ENCODE results near the gene LMNTD2.

Gene LMNTD2

GRCh38 chr11:567011-567628 lies 6.6 kb upstream of the LMNTD2 start:
- no peak for DNase-seq (ENCODE audit: low spot score)

DNA sequence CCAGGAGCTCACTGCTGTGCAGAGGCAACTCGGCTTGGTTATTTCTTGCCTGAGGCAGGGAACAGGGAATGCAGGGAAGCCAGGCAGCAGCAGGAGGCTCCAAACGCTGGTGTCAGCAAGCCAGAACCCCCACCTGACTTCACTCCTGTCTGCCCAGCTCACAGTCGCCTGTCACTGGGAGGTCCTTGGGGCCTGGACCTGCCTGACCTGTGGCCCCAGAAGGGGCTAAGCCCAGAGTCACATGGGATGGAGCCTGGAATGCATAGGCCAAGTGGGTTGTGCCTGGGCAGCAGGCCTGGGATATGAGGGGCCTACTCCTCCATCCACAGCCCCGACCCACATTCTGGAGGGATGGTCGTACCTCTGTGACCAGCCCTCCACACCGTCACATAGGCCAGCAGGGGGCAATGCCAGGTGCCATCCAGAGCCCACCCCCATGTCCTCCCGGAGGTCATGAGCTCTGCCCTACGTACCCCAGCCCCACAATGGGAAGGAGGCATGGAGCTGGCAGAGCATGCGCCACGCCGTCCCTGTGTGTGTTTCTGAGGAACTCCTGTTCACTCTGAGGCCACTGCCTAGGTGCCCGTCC lies 5.5 kb upstream of the LMNTD2 start:
- DNase-seq (ENCODE audit: low spot score) = no peak

DNA sequence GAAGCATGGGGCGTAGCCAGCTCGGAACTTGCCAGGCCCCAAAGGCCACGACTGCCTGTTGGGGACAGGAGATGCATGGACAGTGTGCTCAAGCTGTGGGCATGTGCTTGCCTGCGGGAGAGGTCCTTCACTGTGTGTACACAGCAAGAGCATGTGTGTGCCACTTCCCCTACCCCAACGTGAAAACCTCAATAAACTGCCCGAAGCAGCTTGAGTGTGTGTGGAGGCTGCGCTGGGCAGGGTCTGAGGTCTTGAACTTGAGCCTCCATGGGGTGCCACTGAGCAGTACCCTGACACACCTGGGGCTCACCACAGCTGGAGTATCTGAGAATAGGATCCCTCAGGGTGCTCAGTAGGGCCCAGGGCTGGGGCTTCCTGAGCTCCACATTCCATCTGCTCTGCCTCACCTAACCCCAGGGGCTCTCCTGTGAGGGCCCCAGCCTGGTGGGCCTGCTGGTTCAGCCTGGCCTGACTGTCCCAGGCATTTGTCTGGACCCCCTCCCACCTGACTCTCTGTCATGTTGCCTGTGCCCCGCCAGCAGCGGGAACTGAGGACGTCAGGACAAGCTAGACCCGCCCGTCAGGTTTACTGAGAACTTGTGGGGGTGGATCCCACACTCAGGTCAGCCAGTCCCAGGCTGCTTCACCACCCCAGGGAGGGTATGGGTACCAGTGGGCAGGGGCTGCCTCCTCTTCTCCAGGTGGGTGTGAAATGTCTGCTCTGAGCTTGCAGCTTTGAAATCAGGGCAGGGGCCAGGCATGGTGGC lies 3.5 kb upstream of the LMNTD2 start:
- DNase-seq (ENCODE audit: low spot score) = no peak

GRCh38 chr11:563066-563811 lies 2.7 kb upstream of the LMNTD2 start:
- DNase-seq (ENCODE audit: low spot score) = no peak

- no peak for DNase-seq (ENCODE audit: low spot score)
Observed at GRCh38 chr11:562046-562645, 1.6 kb upstream of the LMNTD2 start.

DNA sequence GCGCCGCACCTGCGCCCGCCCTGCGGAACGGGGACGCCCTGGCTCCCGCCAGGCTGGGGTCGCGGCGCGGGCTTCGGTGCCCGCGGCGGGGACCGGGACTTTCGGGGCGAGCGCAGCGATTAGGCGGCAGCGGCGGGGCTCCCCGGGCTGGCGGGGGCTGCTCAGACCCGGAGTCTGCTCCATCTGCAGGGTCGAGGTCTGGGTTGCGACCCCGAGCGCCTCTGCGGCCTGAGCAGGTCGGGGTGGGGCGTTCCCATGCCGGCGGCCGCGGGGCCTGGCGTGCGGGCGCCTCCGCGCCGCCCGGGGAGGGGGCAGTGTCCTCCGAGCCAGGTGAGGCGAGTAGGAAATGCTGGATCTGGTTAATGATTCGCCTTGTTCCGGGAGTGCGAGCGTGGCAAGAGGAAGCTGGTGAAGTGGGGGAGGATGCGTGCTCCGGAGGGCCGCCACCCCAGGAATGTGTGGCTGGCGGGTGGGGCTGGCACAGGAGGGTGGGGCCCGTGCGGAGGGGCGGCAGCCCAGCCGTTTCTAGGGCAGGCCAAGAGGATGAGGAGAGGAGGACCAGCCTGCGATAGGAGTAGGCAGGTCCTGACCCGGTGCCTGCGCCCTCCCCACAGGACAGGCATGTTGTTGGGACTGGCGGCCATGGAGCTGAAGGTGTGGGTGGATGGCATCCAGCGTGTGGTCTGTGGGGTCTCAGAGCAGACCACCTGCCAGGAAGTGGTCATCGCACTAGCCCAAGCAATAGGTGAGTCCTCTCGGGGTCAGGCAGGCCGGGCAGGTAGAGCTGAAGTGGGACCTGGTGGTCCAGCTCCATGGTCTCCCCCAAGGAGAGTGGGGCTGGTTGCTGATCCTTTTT lies 838 bp upstream of the LMNTD2 start:
- DNase-seq (ENCODE audit: low spot score) = no peak

DNA sequence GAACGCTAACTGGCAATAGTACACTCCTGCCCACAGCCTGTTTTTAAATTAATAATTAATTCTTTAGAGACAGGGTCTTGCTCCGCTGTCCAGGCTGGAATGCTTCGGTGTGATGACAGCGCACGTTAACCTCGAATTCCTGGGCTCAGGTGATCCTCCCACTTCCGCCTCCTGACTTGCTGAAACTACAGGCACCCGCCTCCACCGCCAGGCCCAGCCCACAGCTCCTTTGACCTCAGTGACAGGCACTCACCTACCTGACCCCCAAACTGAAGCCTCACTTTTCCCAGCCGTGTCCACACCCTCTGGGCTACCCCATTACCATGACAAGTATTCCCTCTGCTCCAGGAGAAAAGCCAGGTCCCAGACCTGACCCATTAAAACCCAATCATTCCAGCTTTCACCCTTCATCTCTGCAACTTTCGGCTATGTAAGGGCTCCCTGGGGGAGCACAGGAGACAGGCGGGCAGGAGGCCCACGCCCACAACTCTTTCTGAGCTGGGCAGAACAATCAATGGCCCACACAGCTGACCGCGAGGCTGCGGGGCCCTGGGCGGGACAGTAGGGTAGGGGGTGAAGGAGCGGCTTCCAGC lies 730 bp downstream of the LMNTD2 start:
- DNase-seq (ENCODE audit: low spot score) = no peak

GRCh38 chr11:559020-559620 lies 1.4 kb downstream of the LMNTD2 start:
- DNase-seq (ENCODE audit: low spot score) = no peak

GRCh38 chr11:558503-558902 lies 2.0 kb downstream of the LMNTD2 start:
- no peak for DNase-seq (ENCODE audit: low spot score)

GRCh38 chr11:557328-558132 lies 3.0 kb downstream of the LMNTD2 start:
- no peak for DNase-seq (ENCODE audit: low spot score)

- no peak for DNase-seq (ENCODE audit: low spot score)
Observed at GRCh38 chr11:556662-557256, 3.8 kb downstream of the LMNTD2 start.

GRCh38 chr11:555780-556661 lies 4.5 kb downstream of the LMNTD2 start:
- no peak for DNase-seq (ENCODE audit: low spot score)

DNA sequence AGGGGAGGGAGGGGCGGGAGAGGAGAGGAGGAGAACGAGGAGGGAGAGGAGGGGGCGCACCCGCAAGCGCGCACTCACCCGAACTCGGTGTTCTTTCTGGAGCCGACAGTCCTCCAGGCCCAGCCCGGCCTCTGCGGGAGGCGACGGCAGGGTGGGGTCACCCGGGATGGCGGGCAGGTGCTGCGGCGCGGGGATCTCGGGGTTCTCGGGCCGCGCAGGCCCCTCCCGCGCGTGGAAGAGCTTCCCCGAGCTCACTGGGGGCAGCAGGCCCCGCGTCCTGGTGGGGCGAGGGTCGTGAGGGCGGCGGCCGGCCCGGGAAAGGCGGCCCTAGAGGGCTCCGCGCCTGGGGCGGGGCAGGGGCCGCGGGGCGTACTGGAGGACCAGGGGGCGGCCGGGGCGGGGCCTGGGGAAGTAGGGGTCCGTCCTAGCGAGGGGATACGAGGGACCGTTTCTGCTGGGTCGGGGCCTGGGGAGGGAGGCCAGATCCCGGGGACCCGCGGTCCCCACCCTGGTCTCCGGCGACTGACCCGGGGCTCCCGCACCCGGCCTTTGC lies 5.2 kb downstream of the LMNTD2 start:
- DNase-seq (ENCODE audit: low spot score) = no peak

DNA sequence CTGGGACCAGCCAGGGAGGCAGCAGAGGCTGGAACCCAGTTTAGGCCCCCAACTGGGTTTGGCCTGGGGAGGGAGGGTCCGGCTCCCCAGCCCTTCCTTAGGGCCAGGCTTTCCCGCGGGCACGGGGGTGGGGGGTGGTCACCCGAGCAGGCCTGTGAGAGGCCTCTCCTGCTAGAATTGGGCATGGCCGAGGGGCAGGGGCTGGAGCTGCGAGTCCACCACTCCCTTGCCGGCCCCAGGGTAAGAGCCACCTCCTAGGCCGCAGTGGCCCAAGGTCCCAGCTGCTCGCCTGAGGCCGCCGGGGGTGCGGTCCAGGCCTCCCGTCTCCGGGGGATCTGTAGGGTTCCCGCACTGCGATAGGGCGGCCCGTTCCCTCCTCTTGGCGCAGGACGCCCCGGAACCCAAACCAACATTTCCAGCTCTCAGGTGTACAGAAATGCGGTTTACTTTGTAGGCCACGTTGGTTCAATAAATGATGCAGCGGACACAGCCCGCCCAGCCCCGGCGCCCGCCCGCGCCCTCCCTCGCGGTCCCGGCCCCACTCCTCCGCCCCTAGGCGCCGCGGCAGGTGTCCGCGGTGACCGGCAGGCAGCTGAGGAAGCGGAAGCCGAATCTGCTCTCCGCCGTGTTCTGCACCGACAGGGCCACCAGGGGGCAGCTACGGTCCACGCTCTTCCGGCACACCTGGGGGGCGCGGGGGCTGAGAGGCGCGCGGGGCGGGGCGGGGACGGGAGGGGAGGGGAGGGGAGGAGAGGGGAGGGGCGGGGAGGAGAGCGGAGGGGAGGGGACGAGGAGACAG lies 5.9 kb downstream of the LMNTD2 start:
- DNase-seq (ENCODE audit: low spot score) = peak; percentile 80

DNA sequence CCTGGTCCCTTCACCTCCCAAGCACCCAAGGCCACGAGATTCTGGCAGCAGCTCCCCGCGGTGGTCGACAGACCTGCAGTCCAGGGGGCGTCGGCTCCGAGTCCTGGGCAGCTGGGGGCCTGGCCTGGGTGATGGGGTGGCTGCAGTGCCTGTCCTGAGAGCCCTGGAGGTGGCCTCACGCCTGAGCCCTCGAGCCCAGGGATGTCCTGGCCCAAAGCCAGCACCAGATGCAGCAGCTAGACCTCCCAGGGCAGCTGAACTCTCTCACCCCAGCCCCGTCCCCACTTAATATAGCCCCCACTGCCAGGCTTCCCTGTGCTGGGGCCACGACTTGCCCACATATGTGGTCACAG lies 6.6 kb downstream of the LMNTD2 start:
- no peak for DNase-seq (ENCODE audit: low spot score)

DNA sequence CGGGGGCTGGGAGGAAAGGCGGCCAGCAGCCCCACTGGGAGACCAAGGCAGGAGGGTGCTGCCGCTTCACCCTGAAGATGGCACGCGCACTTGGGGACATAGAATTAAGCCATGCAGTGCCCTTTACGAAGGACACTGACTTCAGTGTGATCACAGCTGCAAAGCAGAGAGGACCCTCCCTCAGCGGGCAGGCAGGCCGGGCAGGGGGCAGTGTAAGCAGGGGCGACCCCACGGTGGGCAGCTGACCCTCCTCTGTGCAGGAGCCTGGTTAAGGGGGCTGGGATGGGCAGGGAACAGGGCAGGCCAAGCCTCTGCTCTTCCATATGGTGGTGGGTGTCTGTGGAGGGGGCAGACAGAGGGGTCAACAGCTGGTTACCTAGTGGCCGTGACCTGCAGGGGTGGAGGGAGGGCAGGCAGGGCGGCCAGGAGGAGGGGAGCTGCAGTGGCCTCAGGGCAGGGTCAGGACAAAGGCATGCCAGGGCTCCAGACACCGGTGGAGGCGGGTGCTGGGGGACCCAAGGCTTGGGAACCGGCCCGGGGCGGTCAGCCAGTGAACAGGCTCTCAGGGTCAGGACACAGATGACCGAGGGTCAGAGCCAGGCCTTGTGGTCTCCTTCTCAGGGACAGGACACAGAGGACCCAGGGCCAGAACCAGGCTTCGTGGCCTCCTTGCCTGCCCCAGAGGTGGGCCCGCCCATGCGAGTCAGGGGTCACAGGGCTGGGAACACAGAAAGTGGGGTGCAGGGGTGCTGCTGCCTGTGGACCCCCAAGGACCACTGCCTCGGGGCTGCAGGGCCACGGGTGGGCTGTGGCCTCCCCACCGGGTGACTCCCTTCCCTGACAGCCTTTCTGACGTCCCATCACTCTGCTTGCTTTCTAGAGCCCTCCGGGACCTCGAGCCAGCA lies 7.2 kb downstream of the LMNTD2 start:
- DNase-seq (ENCODE audit: low spot score) = no peak

Measured in CD4-positive, alpha-beta T cell treated with Interleukin-15 for 4 hours (primary cell).